Stimulated activated naive CD8-positive, alpha-beta T cell treated with anti-CD3 and anti-CD28 coated beads, Interleukin-15, amount 100 ng/mL, for 72 hours (primary cell): Measurements from ENCODE around the gene SPSB2.

Experiments used
- ATAC-seq: fragments of 150-1000 bp; cut with Tn5 transposase; 2 replicates; pipeline ENCODE4 v1.10.0; 2021; ENCODE audit warnings: mild to moderate bottlenecking, moderate library complexity
- DNase-seq, 2 donors: peaks; one replicate each; pipeline ENCODE4 v3.0.0; 2021 to 2022
- H3K27ac Mint-ChIP-seq, 2 donors: one replicate each; pipeline ENCODE4 v1.8.0; 2022; ENCODE audit warnings: mild to moderate bottlenecking in 2 of 2, mixed read lengths in 2 of 2, moderate library complexity in 2 of 2
- H3K27me3 Mint-ChIP-seq: one replicate; pipeline ENCODE4 v1.8.0; 2022; ENCODE audit warnings: mixed read lengths
- H3K4me1 Mint-ChIP-seq: one replicate; pipeline ENCODE4 v1.8.0; 2022; ENCODE audit warnings: mild to moderate bottlenecking, mixed read lengths
- H3K4me3 Mint-ChIP-seq, 2 donors: one replicate each; pipeline ENCODE4 v1.8.0; 2022; ENCODE audit warnings: mild to moderate bottlenecking in 2 of 2, mixed read lengths in 2 of 2, moderate library complexity in 1 of 2
- H3K9me3 Mint-ChIP-seq, 2 donors: one replicate each; pipeline ENCODE4 v1.8.0; 2022; ENCODE audit warnings: mixed read lengths in 2 of 2

SPSB2 gene

DNA sequence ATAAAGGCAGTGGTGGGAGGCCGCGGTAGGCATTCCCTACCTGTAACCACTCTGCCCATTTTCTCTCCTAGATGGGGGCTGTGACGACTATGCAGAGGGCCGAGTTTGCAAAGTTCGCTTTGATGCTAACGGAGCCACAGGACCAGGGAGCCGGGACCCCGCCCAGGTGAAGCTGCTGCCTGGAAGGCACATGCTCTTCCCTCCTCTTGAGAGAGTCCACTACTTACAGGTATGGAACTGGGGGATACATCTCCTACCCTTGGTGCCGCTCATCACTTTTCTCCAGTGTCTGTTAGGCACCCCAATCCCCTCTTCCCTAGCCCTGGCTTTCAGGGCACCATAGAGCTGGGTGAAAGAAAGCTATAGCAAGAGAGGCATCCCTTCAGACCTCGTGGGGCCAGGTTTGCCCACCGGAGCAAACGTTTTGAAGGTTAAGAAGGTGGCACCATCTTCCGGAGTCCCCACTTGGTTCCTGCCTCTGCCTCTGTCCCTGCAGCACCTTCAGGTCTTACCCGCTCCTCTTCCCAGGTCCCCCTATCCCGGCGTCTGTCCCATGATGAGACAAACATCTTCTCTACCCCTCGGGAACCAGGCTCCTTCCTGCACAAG, 46.9 kb downstream of the SPSB2 start:
- Mint-ChIP-seq H3K9me3 (no peaks in the 10 kb centered on the region), H3K27me3 (peaks cover 100% of the 10 kb centered on the region), H3K4me1 (peaks cover 44% of the 10 kb centered on the region), H3K4me3 (no peak overlapping the region), H3K27ac (no peak overlapping the region)
- ATAC-seq: no peak
- DNase-seq: no peak

DNA sequence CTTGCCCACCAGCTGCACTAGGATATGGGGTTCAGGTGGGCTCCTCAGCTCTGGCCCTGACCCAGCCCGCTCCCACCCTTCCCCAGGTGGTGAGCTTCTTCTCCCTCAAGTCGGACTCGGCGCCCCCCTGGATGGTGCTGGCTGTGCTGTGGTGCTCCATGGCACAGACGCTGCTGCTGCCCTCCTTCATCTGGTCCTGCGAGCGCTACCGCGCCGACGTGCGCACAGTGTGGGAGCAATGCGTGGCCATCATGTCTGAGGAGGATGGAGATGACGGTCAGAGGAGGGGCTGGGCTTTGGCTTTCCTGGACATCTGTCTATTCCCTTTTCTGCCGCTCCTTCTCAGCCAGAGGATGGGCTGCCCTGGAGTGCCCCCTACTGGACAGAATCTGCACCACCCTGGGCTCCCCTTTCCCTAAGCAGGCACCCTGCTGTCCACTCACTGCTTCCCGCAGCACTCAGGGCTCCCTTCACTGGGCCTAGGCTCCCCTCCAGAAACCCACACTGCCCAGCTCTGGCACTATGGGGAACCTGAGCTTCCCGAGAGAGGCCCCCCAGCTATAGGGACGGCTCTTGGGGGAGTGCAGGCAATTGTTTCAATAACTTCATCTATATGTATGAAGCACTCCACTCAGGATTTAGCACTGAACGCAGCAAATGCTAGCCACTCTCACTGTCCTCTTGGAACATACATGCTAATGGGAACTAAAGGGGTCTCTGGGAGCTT, 47.5 kb downstream of the SPSB2 start:
- ATAC-seq (peak; percentile 67), DNase-seq (peak; percentile 80 to 81)
- Mint-ChIP-seq H3K4me3 (peak overlapping the region; percentile 2 to 17), H3K4me1 (peaks cover 50% of the 10 kb centered on the region), H3K9me3 (no peaks in the 10 kb centered on the region), H3K27ac (no peak overlapping the region), H3K27me3 (peaks cover 100% of the 10 kb centered on the region)

DNA sequence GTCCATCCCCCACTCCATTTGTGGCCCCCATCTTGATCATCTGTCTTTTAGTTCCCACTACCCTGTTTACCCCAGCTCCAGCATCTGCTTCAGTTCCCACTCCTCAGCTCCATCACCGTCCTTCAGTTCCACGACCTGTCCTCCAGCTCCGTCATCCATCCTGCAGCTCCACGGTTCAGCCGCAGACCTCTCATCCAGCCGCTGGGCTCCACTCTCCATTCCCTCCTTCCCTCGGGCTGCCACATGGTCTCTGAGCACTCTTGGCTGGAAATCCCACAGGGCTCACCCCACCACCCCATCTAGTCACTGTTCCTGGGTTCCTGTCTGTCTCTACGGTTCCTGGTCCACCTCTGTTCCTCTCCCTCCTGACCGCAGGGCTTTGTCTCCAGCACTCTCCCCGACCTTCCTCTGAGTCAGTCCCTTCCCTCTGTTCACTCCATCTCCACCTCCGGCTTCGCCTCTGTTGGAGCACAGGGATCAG, 48.2 kb downstream of the SPSB2 start:
- DNase-seq (no peak), ATAC-seq (no peak)
- no peak overlapping the region for H3K27ac Mint-ChIP-seq
- peaks cover 50% of the 10 kb centered on the region for H3K4me1 Mint-ChIP-seq
- no peak overlapping the region for H3K4me3 Mint-ChIP-seq
- peaks cover 98% of the 10 kb centered on the region for H3K27me3 Mint-ChIP-seq
- no peaks in the 10 kb centered on the region for H3K9me3 Mint-ChIP-seq

DNA sequence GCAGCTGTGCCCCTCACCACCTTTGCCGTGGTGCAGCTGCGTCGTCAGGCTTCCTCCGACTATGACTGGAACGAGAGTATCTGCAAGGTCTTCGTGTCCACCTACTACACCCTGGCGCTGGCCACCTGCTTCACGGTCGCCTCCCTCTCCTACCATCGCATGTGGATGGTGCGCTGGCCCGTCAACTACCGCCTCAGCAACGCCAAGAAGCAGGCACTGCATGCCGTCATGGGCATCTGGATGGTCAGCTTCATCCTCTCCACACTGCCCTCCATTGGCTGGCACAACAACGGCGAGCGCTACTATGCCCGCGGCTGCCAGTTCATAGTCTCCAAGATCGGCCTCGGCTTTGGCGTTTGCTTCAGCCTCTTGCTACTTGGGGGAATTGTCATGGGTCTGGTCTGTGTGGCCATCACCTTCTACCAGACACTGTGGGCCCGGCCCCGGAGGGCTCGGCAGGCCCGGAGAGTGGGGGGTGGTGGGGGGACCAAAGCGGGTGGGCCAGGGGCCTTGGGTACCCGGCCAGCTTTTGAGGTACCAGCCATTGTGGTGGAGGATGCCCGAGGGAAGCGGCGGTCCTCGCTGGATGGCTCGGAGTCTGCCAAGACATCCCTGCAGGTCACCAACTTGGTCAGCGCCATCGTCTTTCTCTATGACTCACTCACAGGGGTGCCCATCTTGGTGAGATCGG, 48.9 kb downstream of the SPSB2 start:
- peaks cover 91% of the 10 kb centered on the region for H3K27me3 Mint-ChIP-seq

DNA sequence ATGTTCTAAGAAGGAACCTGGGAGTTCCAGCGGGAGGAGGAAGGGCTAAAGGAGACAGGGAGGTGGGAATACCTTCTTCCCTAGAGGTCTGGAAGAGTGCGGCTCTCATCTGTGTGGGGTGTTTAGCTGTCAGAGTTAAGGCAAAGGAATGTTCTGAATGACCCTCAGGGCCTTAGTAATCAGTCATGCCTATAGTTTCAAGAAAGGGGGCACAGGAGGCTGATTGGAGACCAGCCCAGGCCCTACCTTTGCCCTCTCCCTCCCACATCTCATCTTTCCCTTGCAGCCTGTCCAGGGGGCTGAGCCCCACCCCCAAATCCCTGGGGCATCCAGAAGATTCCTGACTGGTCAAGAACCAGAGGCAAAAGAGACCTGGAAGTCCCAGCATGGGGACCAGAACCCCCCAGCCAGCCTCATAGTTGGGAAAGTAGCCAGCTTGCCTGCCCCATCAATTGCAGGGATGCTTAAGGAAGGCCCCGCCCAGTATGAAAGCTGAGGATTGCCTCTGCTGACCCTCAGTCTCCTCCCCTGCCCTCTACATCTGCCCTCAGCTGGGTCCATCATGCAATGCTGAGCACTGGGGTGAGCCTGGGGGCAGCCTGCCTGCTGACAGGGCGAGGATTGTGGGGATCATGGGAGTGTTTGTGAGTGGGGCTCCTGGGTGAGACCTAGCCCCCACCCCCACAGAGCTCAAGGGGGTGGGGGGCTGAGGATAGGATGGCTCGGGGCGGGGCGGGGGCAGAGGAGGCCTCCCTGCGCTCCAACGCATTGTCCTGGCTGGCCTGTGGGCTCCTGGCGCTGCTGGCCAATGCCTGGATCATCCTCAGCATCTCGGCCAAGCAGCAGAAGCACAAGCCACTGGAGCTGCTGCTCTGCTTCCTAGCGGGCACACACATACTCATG, 49.7 kb downstream of the SPSB2 start:
- Mint-ChIP-seq H3K27ac (no peak overlapping the region), H3K4me3 (no peak overlapping the region), H3K9me3 (no peaks in the 10 kb centered on the region), H3K4me1 (peaks cover 38% of the 10 kb centered on the region), H3K27me3 (peaks cover 83% of the 10 kb centered on the region)
- DNase-seq: no peak
- ATAC-seq: no peak

More for the DNA sequence above, 48.9 kb downstream of the SPSB2 start:
- no peaks in the 10 kb centered on the region for H3K9me3 Mint-ChIP-seq
- H3K27ac Mint-ChIP-seq: no peak overlapping the region
- peaks cover 44% of the 10 kb centered on the region for H3K4me1 Mint-ChIP-seq
- no peak overlapping the region for H3K4me3 Mint-ChIP-seq
- DNase-seq: no peak
- no peak for ATAC-seq

DNA sequence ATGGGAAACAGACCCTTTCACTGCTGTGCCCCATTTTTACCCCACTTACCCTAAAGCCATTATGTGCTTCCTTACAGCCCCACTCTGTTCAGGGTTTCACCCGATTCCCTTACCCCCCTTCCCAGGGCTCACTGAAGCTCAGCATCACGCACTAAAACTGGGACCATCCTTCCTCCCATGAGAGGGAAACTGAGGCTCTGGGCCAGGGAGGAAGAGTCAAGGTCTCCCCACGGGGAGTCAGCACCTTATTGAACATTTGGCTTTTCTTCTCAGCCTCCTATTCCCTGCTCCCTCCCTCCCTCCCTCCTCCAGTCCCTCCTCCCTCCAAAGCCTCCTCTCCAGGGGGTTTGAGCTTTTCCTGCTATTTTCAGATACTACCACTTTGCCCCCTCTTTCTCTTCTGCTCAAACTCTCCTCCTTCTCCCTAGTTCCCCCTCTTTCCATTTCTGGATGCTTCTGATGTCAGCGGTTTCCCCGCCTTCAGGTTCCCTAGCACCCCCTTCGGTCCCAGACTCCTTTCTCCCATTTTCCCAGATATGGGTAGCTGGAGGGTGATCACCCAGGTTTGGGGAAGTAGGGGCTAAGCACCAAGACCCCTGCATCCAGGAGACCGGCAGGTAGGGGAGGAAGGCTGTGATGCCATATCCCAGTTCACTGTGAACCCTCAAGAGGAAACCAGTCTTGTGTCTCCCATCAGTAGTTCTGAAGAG, 50.5 kb downstream of the SPSB2 start:
- Mint-ChIP-seq H3K27ac (no peak overlapping the region), H3K9me3 (no peaks in the 10 kb centered on the region), H3K4me3 (peak overlapping the region in 1 of 2 donors; percentile 62), H3K27me3 (peaks cover 74% of the 10 kb centered on the region), H3K4me1 (peaks cover 30% of the 10 kb centered on the region)
- no peak for DNase-seq
- ATAC-seq: no peak

DNA sequence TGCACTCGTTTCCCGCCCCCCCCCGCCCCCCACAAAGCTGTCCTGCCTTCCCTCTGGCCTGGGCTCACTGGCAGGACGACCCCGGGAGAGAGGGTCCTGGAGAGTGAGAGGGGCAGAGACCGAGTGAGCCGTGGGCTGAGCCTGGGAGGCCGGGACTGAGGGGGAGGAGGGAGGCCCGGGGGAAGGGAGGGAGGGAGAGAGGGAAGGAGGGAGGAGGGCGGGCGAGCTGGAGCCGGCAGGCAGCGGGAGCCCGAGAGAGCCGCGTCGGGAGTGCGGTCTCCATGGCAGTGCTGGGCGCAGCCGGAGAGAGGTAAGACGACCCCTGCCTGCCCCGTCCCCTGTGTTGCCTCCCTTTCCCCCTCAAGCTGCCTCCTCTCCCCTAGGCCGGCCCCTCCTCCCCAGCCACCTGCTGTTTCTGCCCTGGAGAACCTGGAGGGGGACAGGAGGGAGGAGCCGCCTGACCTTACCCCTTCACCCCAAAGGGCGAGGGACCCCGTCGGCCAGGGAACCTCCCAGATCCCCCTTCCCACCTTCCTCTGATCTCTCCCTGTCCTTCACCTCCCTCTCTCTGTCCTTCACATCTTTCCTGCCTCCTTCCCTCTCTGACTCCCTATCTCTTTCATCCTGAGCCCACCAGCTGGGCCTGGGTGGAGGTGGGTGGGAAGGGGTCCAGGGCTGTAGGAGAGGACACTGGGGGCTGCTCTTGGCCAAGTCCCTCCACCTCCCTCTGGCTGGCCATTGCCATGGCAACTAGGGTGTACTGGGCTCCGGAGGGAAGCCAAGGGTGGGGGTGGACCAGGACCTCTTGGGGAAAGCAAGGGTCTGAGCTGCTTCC, 51.3 kb downstream of the SPSB2 start, which contains the start of gene GPR162:
GPR162 (plus strand) TSS at position 231 of the 835 bp plus-strand sequence. CDS start 2,078 bp downstream, outside the sequence.
- peaks cover 67% of the 10 kb centered on the region for H3K27me3 Mint-ChIP-seq
- DNase-seq (no peak), ATAC-seq (peak; percentile 27)
- H3K4me1 Mint-ChIP-seq: peaks cover 23% of the 10 kb centered on the region
- peak within 1 kb of the TSS in 1 of 2 donors; percentile 29 for H3K27ac Mint-ChIP-seq
- H3K4me3 Mint-ChIP-seq: peak within 1 kb of the TSS; percentile 42 to 62
- no peaks in the 10 kb centered on the region for H3K9me3 Mint-ChIP-seq
